ENCODE results near the gene CDK2AP2.

The CDK2AP2 gene

GRCh38 chr11:67510023-67510345, 2.0 kb upstream of the CDK2AP2 start:
- in situ Hi-C loops (cut with HindIII; ENCODE audit: low sequenced_read_pairs) = no loop called here
- TF ChIP-seq CTCF (IDR thresholded peaks at IDR 0.05; ENCODE audit: low read depth, low read length) = no peak
- no peak for DNase-seq (ENCODE audit: low read depth, low spot score)
- no peak overlapping the region for H3K4me3 ChIP-seq (ENCODE audit: low read depth, low read length)

- peak overlapping the region; percentile 46 for H3K4me3 ChIP-seq (ENCODE audit: low read depth, low read length)
- no peak for TF ChIP-seq CTCF (IDR thresholded peaks at IDR 0.05; ENCODE audit: low read depth, low read length)
- in situ Hi-C loops (cut with HindIII; ENCODE audit: low sequenced_read_pairs) = no loop called here
These were observed 642 bp upstream of the CDK2AP2 start for GRCh38 chr11:67508486-67509121.

GRCh38 chr11:67507242-67507863, 609 bp downstream of the CDK2AP2 start:
- peak overlapping the region; percentile 69 for H3K4me3 ChIP-seq (ENCODE audit: low read depth, low read length)
- no peak for DNase-seq (ENCODE audit: low read depth, low spot score)
- in situ Hi-C loops (cut with HindIII; ENCODE audit: low sequenced_read_pairs) = no loop called here
- TF ChIP-seq CTCF (IDR thresholded peaks at IDR 0.05; ENCODE audit: low read depth, low read length) = no peak

More at GRCh38 chr11:67508486-67509121, 642 bp upstream of the CDK2AP2 start:
- DNase-seq (ENCODE audit: low read depth, low spot score) = peak; percentile 97

- H3K4me3 ChIP-seq (ENCODE audit: low read depth, low read length) = no peak overlapping the region
- in situ Hi-C loops (cut with HindIII; ENCODE audit: low sequenced_read_pairs) = no loop called here
- DNase-seq (ENCODE audit: low read depth, low spot score) = no peak
- no peak for TF ChIP-seq CTCF (IDR thresholded peaks at IDR 0.05; ENCODE audit: low read depth, low read length)
These were observed 1.4 kb downstream of the CDK2AP2 start for GRCh38 chr11:67506426-67507051.

- peak; percentile 87 for DNase-seq (ENCODE audit: low read depth, low spot score)
- H3K4me3 ChIP-seq (ENCODE audit: low read depth, low read length) = no peak overlapping the region
- in situ Hi-C loops (cut with HindIII; ENCODE audit: low sequenced_read_pairs) = no loop called here
- peak; percentile 98 for TF ChIP-seq CTCF (IDR thresholded peaks at IDR 0.05; ENCODE audit: low read depth, low read length)
These were observed 2.2 kb downstream of the CDK2AP2 start for GRCh38 chr11:67505605-67506396.

GRCh38 chr11:67504950-67505581, 2.9 kb downstream of the CDK2AP2 start, which contains the start of gene PITPNM1:
PITPNM1 (minus strand) TSS chr11:67505363; CDS start chr11:67504180, 1,183 bp downstream.
- TF ChIP-seq CTCF (IDR thresholded peaks at IDR 0.05; ENCODE audit: low read depth, low read length) = no peak
- in situ Hi-C loops (cut with HindIII; ENCODE audit: low sequenced_read_pairs) = no loop called here
- DNase-seq (ENCODE audit: low read depth, low spot score) = peak; percentile 46

More at GRCh38 chr11:67504950-67505581, 2.9 kb downstream of the CDK2AP2 start, which contains the start of gene PITPNM1:
- peak within 1 kb of the TSS; percentile 55 for H3K4me3 ChIP-seq (ENCODE audit: low read depth, low read length)
